Measurements from ENCODE around the gene ICAM1.

Gene ICAM1

DNA sequence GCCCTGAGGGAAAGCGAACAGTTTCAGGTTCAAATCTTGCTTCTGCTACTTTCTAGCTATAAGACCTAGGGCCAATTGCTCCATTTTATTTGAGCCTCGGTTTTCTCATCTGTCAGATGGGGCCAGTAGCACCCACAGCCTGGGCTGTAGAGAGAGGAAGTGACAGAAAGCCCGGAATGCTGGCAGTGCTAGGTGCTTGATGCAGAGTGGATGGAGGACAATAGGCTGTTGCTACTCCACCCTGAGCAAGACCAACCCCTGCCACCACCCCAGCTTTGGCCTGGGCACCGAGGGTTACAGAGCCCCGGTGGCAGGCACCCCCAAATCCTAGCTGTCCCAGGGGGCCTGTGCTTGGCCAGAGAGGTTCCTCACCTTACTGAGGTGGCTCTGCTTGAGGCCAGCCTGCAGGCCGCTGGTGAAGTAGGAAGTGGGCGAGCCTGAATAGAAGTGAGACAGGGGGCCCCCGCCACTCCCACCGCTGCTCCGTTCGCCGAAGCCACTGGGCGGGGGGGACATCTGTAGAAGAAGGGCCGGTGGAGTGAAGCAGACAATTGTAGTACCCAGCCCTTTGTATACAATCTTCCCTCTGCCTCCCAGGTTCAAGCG, 47.0 kb downstream of the ICAM1 start:
- ATAC-seq: no peak
- TF ChIP-seq CSDC2 (CRISPR knock-in tag; IDR thresholded peaks at IDR 0.05): no peak
- TF ChIP-seq PPARA (CRISPR knock-in tag; IDR thresholded peaks at IDR 0.05; ENCODE audit: borderline replicate concordance): no peak
- no peak for TF ChIP-seq ZNF70 (CRISPR knock-in tag; IDR thresholded peaks at IDR 0.05)
- TF ChIP-seq, protein P1, sequence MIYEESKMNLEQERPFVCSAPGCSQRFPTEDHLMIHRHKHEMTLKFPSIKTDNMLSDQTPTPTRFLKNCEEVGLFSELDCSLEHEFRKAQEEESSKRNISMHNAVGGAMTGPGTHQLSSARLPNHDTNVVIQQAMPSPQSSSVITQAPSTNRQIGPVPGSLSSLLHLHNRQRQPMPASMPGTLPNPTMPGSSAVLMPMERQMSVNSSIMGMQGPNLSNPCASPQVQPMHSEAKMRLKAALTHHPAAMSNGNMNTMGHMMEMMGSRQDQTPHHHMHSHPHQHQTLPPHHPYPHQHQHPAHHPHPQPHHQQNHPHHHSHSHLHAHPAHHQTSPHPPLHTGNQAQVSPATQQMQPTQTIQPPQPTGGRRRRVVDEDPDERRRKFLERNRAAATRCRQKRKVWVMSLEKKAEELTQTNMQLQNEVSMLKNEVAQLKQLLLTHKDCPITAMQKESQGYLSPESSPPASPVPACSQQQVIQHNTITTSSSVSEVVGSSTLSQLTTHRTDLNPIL (CRISPR knock-in tag; IDR thresholded peaks at IDR 0.05; ENCODE audit: low read depth): no peak
- TF ChIP-seq GLIS3 (CRISPR knock-in tag; IDR thresholded peaks at IDR 0.05): no peak
- no peak for TF ChIP-seq CSRNP3 (CRISPR knock-in tag; IDR thresholded peaks at IDR 0.05)
- no peak for TF ChIP-seq OSR1 (CRISPR knock-in tag; IDR thresholded peaks at IDR 0.05)
- TF ChIP-seq ZNF565 (CRISPR knock-in tag; conservative IDR thresholded peaks at IDR 0.05; ENCODE audit: low read depth): no peak
- TF ChIP-seq ESRRG (CRISPR knock-in tag; IDR thresholded peaks at IDR 0.05): no peak
- TF ChIP-seq ZFP30 (CRISPR knock-in tag; IDR thresholded peaks at IDR 0.05): no peak
- TF ChIP-seq POU6F1 (CRISPR knock-in tag; IDR thresholded peaks at IDR 0.05; ENCODE audit: borderline replicate concordance, low read depth): no peak
- TF ChIP-seq TOX (CRISPR knock-in tag; IDR thresholded peaks at IDR 0.05; ENCODE audit: borderline replicate concordance): no peak
- no peak for TF ChIP-seq TSHZ2 (CRISPR knock-in tag; IDR thresholded peaks at IDR 0.05)
- no peak for TF ChIP-seq ZNF8 (CRISPR knock-in tag; IDR thresholded peaks at IDR 0.05)

- TF ChIP-seq ISL1 (CRISPR knock-in tag; IDR thresholded peaks at IDR 0.05): no peak
- TF ChIP-seq TOX (CRISPR knock-in tag; IDR thresholded peaks at IDR 0.05; ENCODE audit: borderline replicate concordance): no peak
- TF ChIP-seq OSR1 (CRISPR knock-in tag; IDR thresholded peaks at IDR 0.05): no peak
- no peak for TF ChIP-seq ZC3H10 (CRISPR knock-in tag; IDR thresholded peaks at IDR 0.05)
- TF ChIP-seq TSHZ2 (CRISPR knock-in tag; IDR thresholded peaks at IDR 0.05): no peak
- no peak for TF ChIP-seq ARNTL (CRISPR knock-in tag; IDR thresholded peaks at IDR 0.05; ENCODE audit: borderline replicate concordance, low read depth)
- no peak for TF ChIP-seq ZNF70 (CRISPR knock-in tag; IDR thresholded peaks at IDR 0.05)
- no peak for TF ChIP-seq PATZ1 (CRISPR knock-in tag; IDR thresholded peaks at IDR 0.05; ENCODE audit: borderline replicate concordance)
- TF ChIP-seq TCF4 (CRISPR knock-in tag; IDR thresholded peaks at IDR 0.05; ENCODE audit: borderline replicate concordance): no peak
- no peak for TF ChIP-seq ZFP3 (CRISPR knock-in tag; IDR thresholded peaks at IDR 0.05)
- TF ChIP-seq ZFP30 (CRISPR knock-in tag; IDR thresholded peaks at IDR 0.05): no peak
- no peak for TF ChIP-seq PPARA (CRISPR knock-in tag; IDR thresholded peaks at IDR 0.05; ENCODE audit: borderline replicate concordance)
- TF ChIP-seq ZNF8 (CRISPR knock-in tag; IDR thresholded peaks at IDR 0.05): no peak
- TF ChIP-seq, protein P1 (CRISPR knock-in tag; IDR thresholded peaks at IDR 0.05; ENCODE audit: low read depth): no peak
- TF ChIP-seq ESRRG (CRISPR knock-in tag; IDR thresholded peaks at IDR 0.05): no peak
- no peak for TF ChIP-seq BACH2 (CRISPR knock-in tag; IDR thresholded peaks at IDR 0.05; ENCODE audit: borderline replicate concordance)
- no peak for ATAC-seq
Measured at GRCh38 chr19:10318807-10319682, 48.1 kb downstream of the ICAM1 start.

Data from SK-N-SH treated with all-trans-retinoic acid at 6 μM for 48 hours (cell line).